Gastroesophageal sphincter (tissue), 3 donors: ENCODE measurements around the gene DFFB.

ENCODE experiments used
- EP300 ChIP-seq: sonication (generic); formaldehyde crosslinking; IDR thresholded peaks from one replicate; pipeline ENCODE4 v1.6.1; 2017; ENCODE audit warnings: antibody characterized with exemption, mild to moderate bottlenecking
- POLR2A ChIP-seq, 2 donors: fragments of 450-650 bp; IDR thresholded peaks; one replicate each; pipeline ENCODE4 v1.6.1; 2017; ENCODE audit warnings: antibody characterized with exemption in 2 of 2, mild to moderate bottlenecking in 2 of 2, moderate library complexity in 1 of 2
- POLR2AphosphoS5 ChIP-seq: sonication (generic); formaldehyde crosslinking; IDR thresholded peaks from one replicate; pipeline ENCODE4 v1.6.1; 2017; ENCODE audit warnings: antibody characterized with exemption
- TF ChIP-seq, protein P1 (sequence below), 4 experiments: fragments of 200-600 bp in 2 of 4; fragments of 450-650 bp in 2 of 4; sonication (generic) in 1 of 4; IDR thresholded peaks; one replicate each; pipeline ENCODE4 v1.5.1; 2017 to 2019; ENCODE audit warnings: antibody characterized with exemption in 4 of 4, mild to moderate bottlenecking in 2 of 4, moderate library complexity in 2 of 4

DNA sequence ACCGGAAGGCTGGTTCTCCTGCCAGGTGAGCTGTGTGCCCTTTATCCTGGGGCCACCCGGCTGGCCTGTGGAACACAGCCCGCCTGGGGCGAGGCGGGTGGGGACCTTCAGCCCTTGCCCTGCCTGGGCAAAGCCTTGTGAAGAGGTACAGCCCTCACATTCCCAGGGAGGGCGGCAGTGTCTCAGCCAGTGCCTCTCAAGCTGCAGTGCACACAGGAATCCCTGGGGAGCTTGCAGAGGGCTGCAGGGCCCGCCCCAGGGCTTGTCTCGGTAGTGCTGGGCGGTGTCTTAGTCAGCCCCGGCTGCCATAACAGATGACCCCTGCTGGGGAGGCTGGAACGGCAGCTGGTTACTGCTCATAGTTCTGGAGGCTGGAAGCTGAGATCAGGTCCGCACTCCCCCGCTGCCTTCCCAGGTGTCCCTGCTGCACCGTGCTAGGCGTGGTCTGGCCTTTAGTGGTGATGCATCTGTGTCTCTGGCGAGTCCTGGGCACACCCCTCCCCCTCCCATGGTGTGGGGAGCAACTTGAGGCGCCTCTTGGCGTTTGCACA, 12.6 kb downstream of the DFFB start:
- TF ChIP-seq EP300 (no peak), POLR2AphosphoS5 (no peak), POLR2A (IDR thresholded peaks at IDR 0.05) (no peak)
- TF ChIP-seq, protein P1, sequence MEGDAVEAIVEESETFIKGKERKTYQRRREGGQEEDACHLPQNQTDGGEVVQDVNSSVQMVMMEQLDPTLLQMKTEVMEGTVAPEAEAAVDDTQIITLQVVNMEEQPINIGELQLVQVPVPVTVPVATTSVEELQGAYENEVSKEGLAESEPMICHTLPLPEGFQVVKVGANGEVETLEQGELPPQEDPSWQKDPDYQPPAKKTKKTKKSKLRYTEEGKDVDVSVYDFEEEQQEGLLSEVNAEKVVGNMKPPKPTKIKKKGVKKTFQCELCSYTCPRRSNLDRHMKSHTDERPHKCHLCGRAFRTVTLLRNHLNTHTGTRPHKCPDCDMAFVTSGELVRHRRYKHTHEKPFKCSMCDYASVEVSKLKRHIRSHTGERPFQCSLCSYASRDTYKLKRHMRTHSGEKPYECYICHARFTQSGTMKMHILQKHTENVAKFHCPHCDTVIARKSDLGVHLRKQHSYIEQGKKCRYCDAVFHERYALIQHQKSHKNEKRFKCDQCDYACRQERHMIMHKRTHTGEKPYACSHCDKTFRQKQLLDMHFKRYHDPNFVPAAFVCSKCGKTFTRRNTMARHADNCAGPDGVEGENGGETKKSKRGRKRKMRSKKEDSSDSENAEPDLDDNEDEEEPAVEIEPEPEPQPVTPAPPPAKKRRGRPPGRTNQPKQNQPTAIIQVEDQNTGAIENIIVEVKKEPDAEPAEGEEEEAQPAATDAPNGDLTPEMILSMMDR (IDR thresholded peaks at IDR 0.05) = no peak
